HG03280 (cell line): ENCODE results near the gene KPTN.

ENCODE experiments used
- ATAC-seq: cut with Tn5 transposase; IDR thresholded peaks from one replicate; pipeline ENCODE4 v1.9.1; 2021; ENCODE audit warnings: mild to moderate bottlenecking, moderate library complexity; ENCODE audit not compliant: unreplicated experiment

Gene KPTN

GRCh38 chr19:47470447-47471195 lies 13.4 kb downstream of the KPTN start:
- no peak for ATAC-seq

GRCh38 chr19:47469719-47470118 lies 14.3 kb downstream of the KPTN start:
- no peak for ATAC-seq

GRCh38 chr19:47469363-47469700 lies 14.7 kb downstream of the KPTN start:
- no peak for ATAC-seq

- ATAC-seq = no peak
Observed at GRCh38 chr19:47467914-47468313, 16.1 kb downstream of the KPTN start.

- no peak for ATAC-seq
Observed at GRCh38 chr19:47465957-47466356, 18.1 kb downstream of the KPTN start.

- no peak for ATAC-seq
Observed at GRCh38 chr19:47464675-47465419, 19.2 kb downstream of the KPTN start.

GRCh38 chr19:47461876-47462275 lies 22.1 kb downstream of the KPTN start:
- ATAC-seq = no peak

- ATAC-seq = no peak
Observed at GRCh38 chr19:47459477-47459876, 24.5 kb downstream of the KPTN start.

- no peak for ATAC-seq
Observed at GRCh38 chr19:47458672-47459071, 25.3 kb downstream of the KPTN start.

GRCh38 chr19:47456721-47457474 lies 27.1 kb downstream of the KPTN start:
- ATAC-seq = no peak

- no peak for ATAC-seq
Observed at GRCh38 chr19:47450478-47450877, 33.5 kb downstream of the KPTN start.

- no peak for ATAC-seq
Observed at GRCh38 chr19:47448360-47448727, 35.7 kb downstream of the KPTN start.

GRCh38 chr19:47447470-47448359 lies 36.3 kb downstream of the KPTN start:
- no peak for ATAC-seq

GRCh38 chr19:47446534-47447469 lies 37.2 kb downstream of the KPTN start:
- no peak for ATAC-seq

GRCh38 chr19:47445937-47446402 lies 38.0 kb downstream of the KPTN start:
- ATAC-seq = no peak

GRCh38 chr19:47445527-47445926 lies 38.5 kb downstream of the KPTN start:
- ATAC-seq = no peak

- ATAC-seq = no peak
Observed at GRCh38 chr19:47444388-47444821, 39.6 kb downstream of the KPTN start.

GRCh38 chr19:47443331-47443730 lies 40.7 kb downstream of the KPTN start:
- no peak for ATAC-seq

- ATAC-seq = no peak
Observed at GRCh38 chr19:47438793-47439220, 45.2 kb downstream of the KPTN start.

GRCh38 chr19:47437500-47437899 lies 46.5 kb downstream of the KPTN start:
- ATAC-seq = no peak
